OCI-LY7 (cell line): ENCODE results near the gene DCPS.

Experiments
- EZH2phosphoT487 ChIP-seq: fragments of 200-600 bp; sonication (generic); IDR thresholded peaks from 2 replicates; pipeline ENCODE4 v1.6.1; 2018; ENCODE audit warnings: low read depth, borderline replicate concordance, mild to moderate bottlenecking, mixed run types, antibody characterized with exemption, low read length, moderate library complexity, mixed read lengths
- TF ChIP-seq, protein P1 (sequence below): fragments of 200-600 bp; sonication (generic); conservative IDR thresholded peaks from 2 replicates; pipeline ENCODE4 v1.5.1; 2014; ENCODE audit warnings: mild to moderate bottlenecking, antibody characterized with exemption, low read length, moderate library complexity, mixed read lengths

- TF ChIP-seq, protein P1, sequence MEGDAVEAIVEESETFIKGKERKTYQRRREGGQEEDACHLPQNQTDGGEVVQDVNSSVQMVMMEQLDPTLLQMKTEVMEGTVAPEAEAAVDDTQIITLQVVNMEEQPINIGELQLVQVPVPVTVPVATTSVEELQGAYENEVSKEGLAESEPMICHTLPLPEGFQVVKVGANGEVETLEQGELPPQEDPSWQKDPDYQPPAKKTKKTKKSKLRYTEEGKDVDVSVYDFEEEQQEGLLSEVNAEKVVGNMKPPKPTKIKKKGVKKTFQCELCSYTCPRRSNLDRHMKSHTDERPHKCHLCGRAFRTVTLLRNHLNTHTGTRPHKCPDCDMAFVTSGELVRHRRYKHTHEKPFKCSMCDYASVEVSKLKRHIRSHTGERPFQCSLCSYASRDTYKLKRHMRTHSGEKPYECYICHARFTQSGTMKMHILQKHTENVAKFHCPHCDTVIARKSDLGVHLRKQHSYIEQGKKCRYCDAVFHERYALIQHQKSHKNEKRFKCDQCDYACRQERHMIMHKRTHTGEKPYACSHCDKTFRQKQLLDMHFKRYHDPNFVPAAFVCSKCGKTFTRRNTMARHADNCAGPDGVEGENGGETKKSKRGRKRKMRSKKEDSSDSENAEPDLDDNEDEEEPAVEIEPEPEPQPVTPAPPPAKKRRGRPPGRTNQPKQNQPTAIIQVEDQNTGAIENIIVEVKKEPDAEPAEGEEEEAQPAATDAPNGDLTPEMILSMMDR: no peak
- no peak for TF ChIP-seq EZH2phosphoT487
Measured at GRCh38 chr11:126340960-126341606, 37.2 kb downstream of the DCPS start.
